HEK293T (cell line): Measurements from ENCODE around the gene PGS1.

Experiments
- NFRKB ChIP-seq: fragments of 450-650 bp; IDR thresholded peaks from 2 replicates; pipeline ENCODE4 v1.6.1; 2016; ENCODE audit warnings: mild to moderate bottlenecking, moderate library complexity
- SP1 ChIP-seq: fragments of 450-650 bp; IDR thresholded peaks from 2 replicates; pipeline ENCODE4 v1.6.1; 2017

- TF ChIP-seq NFRKB: no peak
- no peak for TF ChIP-seq SP1
These were observed 662 bp downstream of the PGS1 start for GRCh38 chr17:78379131-78379491.
